Dermis microvascular lymphatic vessel endothelial cell (primary cell): ENCODE measurements around the gene SPRED3. TPM values are rescaled to one million over a fixed set of nuclear protein-coding genes. Genes with fewer than 3 reads are reported as not detected.

ENCODE experiments used
- DNase-seq, 2 donors: peaks; one replicate each; pipeline versions ENCODE4 v3.0.0 to v3.0.0-alpha.2; 2010; ENCODE audit warnings: low read depth in 2 of 2
- total RNA-seq: library from RNA; depleted of rRNA; stranded (reverse); fragments of >200 nt; gene quantifications from 2 replicates; pipeline ENCODE4 v1.2.1, GENCODE V29; 2014

Gene SPRED3
- total RNA-seq, 1 donor from 2014 or later = 0.39 TPM

GRCh38 chr19:38444026-38444425, 55.5 kb downstream of the SPRED3 start:
- no peak for DNase-seq

- DNase-seq = no peak
Observed at GRCh38 chr19:38445362-38445761, 56.9 kb downstream of the SPRED3 start.

GRCh38 chr19:38448225-38448624, 59.7 kb downstream of the SPRED3 start:
- DNase-seq = no peak

Other genes with a start within 250 kb of the SPRED3 start
- gene DPF1, start 164.5 kb upstream of the SPRED3 start, total RNA-seq = 0.13 and 0.26 TPM in 2 replicates
- gene PPP1R14A, start 132.3 kb upstream of the SPRED3 start, total RNA-seq = 0.51 and 2.2 TPM in 2 replicates
- gene SPINT2, start 124.1 kb upstream of the SPRED3 start, total RNA-seq = 24.5 and 35.1 TPM in 2 replicates
- 0.51 and 1.4 TPM in 2 replicates for gene C19orf33, start 84.4 kb upstream of the SPRED3 start, total RNA-seq
- 60.4 and 74.8 TPM in 2 replicates for gene YIF1B, start 72.8 kb upstream of the SPRED3 start, total RNA-seq
- 4.7 and 6.9 TPM in 2 replicates for gene KCNK6, start 68.9 kb upstream of the SPRED3 start, total RNA-seq
- gene CATSPERG, start 52.9 kb upstream of the SPRED3 start, total RNA-seq = 0.76 and 0.77 TPM in 2 replicates
- gene PSMD8, start 14.1 kb upstream of the SPRED3 start, total RNA-seq = 240 and 269 TPM in 2 replicates
- under 0.01 and 0.26 TPM in 2 replicates for gene GGN, start 663 bp upstream of the SPRED3 start, total RNA-seq
- gene FAM98C, start 14.4 kb downstream of the SPRED3 start, total RNA-seq = 4.6 and 6.4 TPM in 2 replicates
- not detected in 2 replicates for gene RASGRP4, start 37.5 kb downstream of the SPRED3 start, total RNA-seq
- not detected in 2 replicates for gene RYR1, start 45.0 kb downstream of the SPRED3 start, total RNA-seq
- 0.13 TPM in 1 of 2 replicates, not detected in the other for gene MAP4K1, start 229.3 kb downstream of the SPRED3 start, total RNA-seq
- 329 and 443 TPM in 2 replicates for gene EIF3K, start 230.5 kb downstream of the SPRED3 start, total RNA-seq